HepG2 (cell line): ENCODE measurements around the gene ZNF280A. TPM values are rescaled to one million over a fixed set of nuclear protein-coding genes. Genes with fewer than 3 reads are reported as not detected.

Source experiments
- ATAC-seq: fragments of 200-7000 bp; cut with Tn5 transposase; 3 replicates; pipeline ENCODE4 v1.9.1; 2020; ENCODE audit warnings: mild to moderate bottlenecking, moderate library complexity
- BruUV-seq: library from RNA; stranded (reverse); fragments of 400-500 nt; replicated peaks from 2 replicates; lab custom pipeline; 2021; lab: Mats Ljungman, UMichigan
- CTCF ChIA-PET: fragments of 300-600 bp; formaldehyde crosslinking; extraction: SDS; loops from one replicate; lab custom pipeline; 2021; ENCODE audit warnings: low total read pairs, inconsistent platforms, low intra/inter-chr PET ratio; lab: Yijun Ruan, JAX
- POLR2A ChIA-PET: fragments of 350-600 bp; sonication (Branson Sonifier 250); formaldehyde crosslinking; loops from one replicate; lab custom pipeline; 2020; ENCODE audit warnings: antibody characterized with exemption, inconsistent platforms; lab: Yijun Ruan, JAX
- DNase-seq: peaks from one replicate; pipeline ENCODE4 v3.0.0-alpha.2; 2015; ENCODE audit warnings: low spot score
- FAIRE-seq: peaks from 3 replicates; lab custom pipeline; 2011; peaks lifted over from hg19 to GRCh38; lab: Jason Lieb, UNC
- H2AFZ ChIP-seq: one replicate; pipeline ENCODE4 v1.6.1; 2011; ENCODE audit warnings: low read length, inconsistent platforms
- H3K27ac ChIP-seq: fragments of 300-600 bp; 3 replicates; pipeline ENCODE4 v1.8.0; 2011; ENCODE audit warnings: mixed run types, mild to moderate bottlenecking, mixed read lengths, low read length, inconsistent platforms; ENCODE audit not compliant: insufficient read depth; ENCODE audit errors: extremely low read length
- H3K27me3 ChIP-seq, 2 experiments: fragments of 200-600 bp in 1 of 2; 2 replicates in 1 of 2; 3 replicates in 1 of 2; pipeline versions ENCODE4 v1.6.0 to v1.8.0; 2011; ENCODE audit warnings: low read length in 2 of 2, mild to moderate bottlenecking in 2 of 2, moderate library complexity in 2 of 2, inconsistent platforms in 1 of 2; ENCODE audit not compliant: insufficient read depth in 2 of 2, control insufficient read depth in 1 of 2
- H3K36me3 ChIP-seq, 2 experiments: fragments of 200-600 bp in 1 of 2; replicated peaks in 1 of 2; 2 replicates in 1 of 2; 3 replicates in 1 of 2; pipeline versions ENCODE4 v1.5.1 to v1.8.0; 2011; ENCODE audit warnings: low read length in 2 of 2, inconsistent platforms in 1 of 2; ENCODE audit not compliant: insufficient read depth in 2 of 2, control insufficient read depth in 1 of 2
- H3K4me1 ChIP-seq: 2 replicates; pipeline ENCODE4 v1.5.1; 2012; ENCODE audit warnings: low read length, inconsistent platforms; ENCODE audit not compliant: insufficient read depth
- H3K4me2 ChIP-seq: 2 replicates; pipeline ENCODE4 v1.6.0; 2011; ENCODE audit warnings: low read depth, low read length, inconsistent platforms
- H3K4me3 ChIP-seq, 3 experiments: fragments of 200-600 bp in 1 of 3; sonication (generic), shearing (Covaris generic) in 1 of 3; replicated peaks in 1 of 3; 2 replicates each; pipeline ENCODE4 v1.5.1; 2011 to 2016; ENCODE audit warnings: low read length in 3 of 3, inconsistent platforms in 2 of 3, low read depth in 2 of 3, mild to moderate bottlenecking in 2 of 3, control low read depth in 1 of 3, mixed read lengths in 1 of 3; ENCODE audit not compliant: insufficient read depth in 1 of 3
- H3K79me2 ChIP-seq: one replicate; pipeline ENCODE4 v1.6.1; 2011; ENCODE audit warnings: low read length, inconsistent platforms; ENCODE audit not compliant: insufficient read depth
- H3K9ac ChIP-seq: 2 replicates; pipeline ENCODE4 v1.6.0; 2011; ENCODE audit warnings: mild to moderate bottlenecking, low read depth, low read length, inconsistent platforms; ENCODE audit not compliant: insufficient read depth
- H3K9me3 ChIP-seq: 2 replicates; pipeline ENCODE4 v1.5.1; 2012; ENCODE audit warnings: mild to moderate bottlenecking, low read length
- H4K20me1 ChIP-seq: 2 replicates; pipeline ENCODE4 v1.6.0; 2011; ENCODE audit warnings: inconsistent platforms, mild to moderate bottlenecking, low read length, moderate library complexity; ENCODE audit not compliant: insufficient read depth
- MAZ ChIP-seq, 2 experiments: sonication (generic) in 1 of 2; formaldehyde crosslinking in 1 of 2; IDR thresholded peaks; 2 replicates each; pipeline versions ENCODE4 v1.5.0 to v1.6.1; 2012 to 2020; ENCODE audit warnings: low read depth in 2 of 2, mild to moderate bottlenecking in 2 of 2, borderline replicate concordance in 1 of 2, improper control_type of control experiment in 1 of 2, low read length in 1 of 2, missing genetic modification reagents in 1 of 2, moderate library complexity in 1 of 2
- TAF15 ChIP-seq: fragments of 200-400 bp; formaldehyde crosslinking; IDR thresholded peaks from one replicate; pipeline ENCODE4 v1.6.1; 2018; ENCODE audit warnings: mild to moderate bottlenecking, low read depth, low read length; ENCODE audit not compliant: poor library complexity, severe bottlenecking
- YEATS2 ChIP-seq: sonication (generic); formaldehyde crosslinking; IDR thresholded peaks from 2 replicates; pipeline ENCODE4 v1.4.0; 2020; ENCODE audit warnings: missing genetic modification reagents, borderline replicate concordance
- ZBTB39 ChIP-seq: sonication (generic); formaldehyde crosslinking; IDR thresholded peaks from 2 replicates; pipeline ENCODE4 v1.5.0; 2020; ENCODE audit warnings: missing genetic modification reagents
- ZFP36L1 ChIP-seq: sonication (generic); formaldehyde crosslinking; IDR thresholded peaks from 2 replicates; pipeline ENCODE4 v1.8.0; 2022; ENCODE audit warnings: mild to moderate bottlenecking, missing genetic modification reagents, moderate library complexity
- ZFP41 ChIP-seq: sonication (generic); formaldehyde crosslinking; IDR thresholded peaks from 2 replicates; pipeline ENCODE4 v1.4.0; 2020; ENCODE audit warnings: mild to moderate bottlenecking, missing genetic modification reagents, borderline replicate concordance
- ZFY ChIP-seq: sonication (generic); formaldehyde crosslinking; IDR thresholded peaks from 2 replicates; pipeline ENCODE4 v1.4.0; 2020; ENCODE audit warnings: missing genetic modification reagents
- ZNF180 ChIP-seq: sonication (generic); formaldehyde crosslinking; IDR thresholded peaks from 2 replicates; pipeline ENCODE4 v1.4.0; 2020; ENCODE audit warnings: low read depth, missing genetic modification reagents, borderline replicate concordance
- ZNF562 ChIP-seq: sonication (generic); formaldehyde crosslinking; IDR thresholded peaks from 2 replicates; pipeline ENCODE4 v1.8.0; 2022; ENCODE audit warnings: missing genetic modification reagents, borderline replicate concordance
- ZNF709 ChIP-seq: sonication (generic); formaldehyde crosslinking; IDR thresholded peaks from 2 replicates; pipeline ENCODE4 v1.5.0; 2020; ENCODE audit warnings: mild to moderate bottlenecking, missing genetic modification reagents
- ZNF766 ChIP-seq: sonication (generic); formaldehyde crosslinking; IDR thresholded peaks from 2 replicates; pipeline ENCODE4 v1.5.0; 2020; ENCODE audit warnings: missing genetic modification reagents, borderline replicate concordance
- WGBS: methylation state at CpG from one replicate; pipeline ENCODE4 v1.1.6; 2017; ENCODE audit warnings: low lambda C conversion rate; 5-methylcytosine and 5-hydroxymethylcytosine counted together
- in situ Hi-C: cut with HindIII; loops from 2 replicates; pipeline ENCODE4 v1.10.0; 2017; ENCODE audit warnings: low pct_unique_long_range_greater_than_20kb; ENCODE audit not compliant: extremely low pct_ligation_motif_present
- intact Hi-C: fragments of 100-400 bp; cut with micrococcal nuclease; formaldehyde crosslinking; loops from one replicate; pipeline ENCODE4 v1.10.0; 2022; ENCODE audit not compliant: unreplicated experiment
- polyA plus RNA-seq, 8 experiments: library from polyadenylated mRNA; depleted of rRNA in 3 of 8; stranded (reverse) in 7 of 8; unstranded in 1 of 8; fragments of >200 nt; fragmentation: Illumina TruSeq in 4 of 8; extraction: Trizol in 4 of 8; gene quantifications; 2 replicates each; pipeline versions ENCODE4 v1.2.1 to v1.2.3, GENCODE V29; 2011 to 2016; ENCODE audit warnings: low read depth in 4 of 8, missing spikeins in 1 of 8, mixed read lengths in 1 of 8; ENCODE audit not compliant: insufficient read depth in 1 of 8
- total RNA-seq, 5 experiments: library from RNA; depleted of rRNA; stranded (reverse); fragments of >200 nt; fragmentation: Illumina TruSeq; extraction: Trizol; gene quantifications; 2 replicates each; pipeline ENCODE4 v1.2.3, GENCODE V29; 2016; ENCODE audit warnings: low read depth in 1 of 5

The ZNF280A gene
- total and polyA plus RNA-seq, 2 of the 13 experiments (the other 11 are each of a cell fraction or from before 2014, with no cell fraction given): 1.4 to 2.9 TPM

DNA sequence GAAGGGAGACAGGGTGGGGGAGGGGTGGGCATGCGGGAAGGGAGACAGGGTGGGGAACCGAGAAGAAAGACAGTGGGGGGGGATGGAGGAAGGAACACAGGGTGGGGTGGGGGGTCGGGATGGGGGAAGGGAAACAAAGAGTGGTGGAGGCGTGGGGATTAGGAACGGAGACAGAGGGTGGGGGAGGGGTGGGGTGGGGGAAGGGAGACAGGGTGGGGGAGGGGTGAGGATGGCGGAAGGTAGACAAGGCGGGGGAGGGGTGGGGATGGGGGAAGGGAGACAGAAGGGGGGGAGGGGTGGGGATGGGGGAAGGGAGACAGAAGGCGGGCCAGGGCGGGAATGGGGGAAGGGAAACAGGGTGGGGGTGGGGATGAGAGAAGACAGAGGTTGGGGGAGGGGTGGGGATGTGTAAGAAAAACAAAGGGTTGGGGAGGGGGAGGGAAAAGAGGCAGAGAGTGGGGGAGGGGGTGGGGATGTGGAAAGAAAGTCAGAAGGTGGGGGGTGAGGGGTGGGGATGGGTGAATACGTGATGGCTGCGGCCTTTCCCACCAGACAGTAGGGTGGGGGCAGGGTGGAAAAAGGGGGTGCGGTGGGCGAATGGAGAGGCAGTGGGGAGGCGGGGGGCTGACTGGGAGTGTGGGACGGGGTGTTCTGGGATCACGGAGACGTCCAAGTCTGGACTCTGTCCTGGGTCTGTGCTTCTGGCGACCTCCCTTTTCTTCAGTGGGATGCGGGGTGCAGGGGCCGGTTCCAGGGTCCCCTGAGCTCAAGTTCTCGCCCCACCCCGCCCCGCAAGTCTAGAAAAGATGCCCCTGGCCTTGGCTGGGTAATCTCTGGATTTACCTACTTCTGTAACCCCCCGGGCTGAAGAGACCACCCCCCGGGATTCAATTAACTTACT is 38.3 kb upstream of the ZNF280A start:
- Histone ChIP-seq H3K9ac (no peak overlapping the region), H3K4me2 (peak overlapping the region; percentile 73), H3K27me3 (peaks cover 0 to 1% of the 10 kb centered on the region in 2 experiments; a peak in 2 of 5 replicates), H2AFZ (no peak overlapping the region), H3K27ac (no peak overlapping the region), H3K36me3 (no peaks in the 10 kb centered on the region), H3K4me3 (peak overlapping the region in 1 of 3 experiments; percentile 57; a peak in 1 of 6 replicates), H3K9me3 (no peaks in the 10 kb centered on the region), H4K20me1 (no peaks in the 10 kb centered on the region), H3K79me2 (no peaks in the 10 kb centered on the region), H3K4me1 (no peaks in the 10 kb centered on the region; the same call in 1 of the 2 replicates)
- ATAC-seq (no peak; the same call in 2 of the 3 replicates), DNase-seq (no peak), FAIRE-seq (no peak)
- ChIA-PET CTCF (interaction anchor here (1.2 to 1.4 kb wide), 2 partner anchors 35 to 94 kb away, joined by 3 to 7 read pairs; no protein-coding TSS in a partner anchor), POLR2A (no interaction called here)
- intact Hi-C loops: no loop called here
- TF ChIP-seq MAZ (IDR thresholded peaks at IDR 0.05; ENCODE audit: borderline replicate concordance, low read depth, low read length) (no peak), MAZ (CRISPR knock-in tag; IDR thresholded peaks at IDR 0.05; ENCODE audit: low read depth) (no peak), ZBTB39 (CRISPR knock-in tag) (no peak), ZNF180 (CRISPR knock-in tag) (no peak), ZNF562 (no peak), ZFP36L1 (CRISPR knock-in tag) (no peak), ZNF709 (CRISPR knock-in tag) (no peak), YEATS2 (CRISPR knock-in tag) (no peak), ZFP41 (CRISPR knock-in tag) (no peak), TAF15 (no peak), ZFY (CRISPR knock-in tag) (no peak), ZNF766 (no peak)
- BruUV-seq: no TSS peak
- 82% methylated on average over 21 of the region's 25 CpGs for WGBS
- in situ Hi-C loops: no loop called here
